GM18951 (cell line): Measurements from ENCODE around the gene TNPO2.

ENCODE experiments used
- POLR2A ChIP-seq: IDR thresholded peaks from 4 replicates; pipeline ENCODE4 v1.6.1; 2011; ENCODE audit warnings: mild to moderate bottlenecking; ENCODE audit not compliant: insufficient read length, insufficient read depth; ENCODE audit errors: extremely low read depth
- in situ Hi-C: fragments of 300-500 bp; cut with MboI; formaldehyde crosslinking; loops from one replicate; pipeline ENCODE4 v1.12.0; 2022; ENCODE audit warnings: low sequenced_read_pairs, mixed read lengths, inconsistent platforms; ENCODE audit not compliant: unreplicated experiment

The TNPO2 gene

DNA sequence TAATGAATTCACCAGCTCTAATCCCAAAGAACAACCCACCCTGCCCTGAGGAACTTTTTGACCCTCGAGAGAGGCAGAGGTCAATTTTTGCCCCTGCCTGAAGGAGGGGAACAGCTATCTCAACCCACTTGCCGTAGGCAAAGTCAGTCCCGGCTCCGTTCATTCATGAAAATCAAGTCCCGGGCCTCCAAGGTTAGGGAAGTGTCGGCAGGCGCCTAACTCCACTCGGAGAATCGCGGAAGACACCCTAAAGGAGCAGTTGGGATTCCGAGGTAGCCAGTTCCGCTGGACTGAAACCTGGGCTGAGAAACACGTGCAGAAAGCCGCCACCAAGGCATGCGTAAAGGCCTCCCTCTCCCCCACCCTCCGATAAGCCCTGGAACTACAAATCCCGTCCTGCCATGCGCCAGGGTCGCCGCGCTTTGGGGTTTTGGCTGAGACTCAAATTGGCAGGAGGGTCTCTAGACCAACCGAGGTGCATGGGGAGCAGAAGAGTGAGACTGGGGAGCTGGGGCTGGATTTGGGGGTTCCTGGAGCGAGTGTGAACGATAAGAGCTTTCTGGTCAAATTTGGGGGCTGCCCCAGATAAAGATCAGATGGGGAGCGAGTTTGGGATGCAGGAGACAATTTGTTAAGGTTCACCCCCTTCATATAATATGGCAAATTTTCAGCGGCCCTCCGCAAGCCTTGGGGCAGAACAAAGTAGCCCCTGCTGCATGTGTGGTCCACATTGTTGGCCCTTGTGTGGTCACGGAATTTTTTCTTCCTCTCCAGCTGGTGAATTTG lies at the start of gene TNPO2:
TNPO2 (minus strand) TSS at position 292 of the 786 bp plus-strand sequence. CDS start 2,955 bp downstream, outside the sequence.
- TF ChIP-seq POLR2A: peak; percentile 64
- in situ Hi-C loops: no loop called here

DNA sequence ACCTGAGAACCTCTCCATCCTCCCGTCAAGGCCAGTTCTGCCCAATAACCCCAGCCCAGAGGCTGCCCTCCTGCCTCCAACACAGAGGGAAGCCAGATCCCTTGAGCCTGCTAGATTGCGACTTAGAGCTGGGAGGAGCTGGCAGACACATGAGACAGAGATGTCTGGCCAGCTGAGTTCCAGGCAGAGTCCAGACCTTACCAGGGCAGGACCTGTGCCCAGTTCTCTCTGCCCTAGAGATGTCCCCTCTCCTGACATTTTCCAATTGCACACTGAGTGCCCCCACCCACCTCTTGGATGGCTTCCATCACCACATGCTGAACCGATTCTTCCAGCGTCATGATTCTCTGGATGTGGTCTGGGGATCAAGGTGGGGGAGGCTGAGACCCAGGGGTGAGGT lies 48.6 kb upstream of the TNPO2 start:
- in situ Hi-C loops: no loop called here
- no peak for TF ChIP-seq POLR2A

DNA sequence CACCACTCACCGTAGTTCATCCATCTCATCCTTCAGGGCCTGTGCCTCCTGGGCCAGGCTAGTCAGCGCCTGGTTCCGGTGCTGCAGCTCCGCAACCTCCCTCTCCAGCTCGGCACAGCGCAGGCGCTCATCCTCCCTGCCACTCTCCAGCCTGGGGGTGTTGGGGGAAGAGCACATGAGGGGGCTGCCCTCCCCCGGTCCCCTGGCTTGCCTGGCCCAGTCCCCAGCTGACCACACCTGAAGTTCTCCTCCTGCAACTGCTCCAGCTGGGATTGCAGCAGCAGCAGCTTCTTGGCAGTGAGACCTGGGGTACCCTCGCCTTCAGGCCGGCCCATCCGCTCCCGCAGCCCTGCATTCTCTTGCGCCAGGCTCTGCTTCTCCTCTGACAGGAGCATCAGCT lies 47.2 kb upstream of the TNPO2 start:
- in situ Hi-C loops: no loop called here
- no peak for TF ChIP-seq POLR2A

DNA sequence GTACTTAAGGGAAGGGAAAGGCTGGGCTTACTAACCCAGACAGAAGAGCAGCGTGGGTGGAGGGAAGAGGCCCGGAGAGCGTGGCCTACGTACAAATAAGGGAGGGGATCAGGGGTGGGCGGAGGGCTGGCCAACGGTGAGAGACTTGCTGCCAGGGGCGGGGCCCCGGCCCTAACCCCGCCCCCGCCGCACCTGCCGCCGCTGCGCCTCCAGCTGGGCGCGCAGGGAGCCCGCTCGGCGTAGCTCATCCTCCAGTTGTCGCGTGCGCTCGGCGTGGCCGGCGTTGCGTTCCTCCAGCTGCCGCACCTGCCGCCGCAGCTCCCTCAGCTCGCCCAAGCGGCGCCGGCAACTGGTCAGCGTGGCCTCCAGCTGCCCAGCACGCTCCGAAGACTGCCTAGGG lies 46.0 kb upstream of the TNPO2 start:
- in situ Hi-C loops: no loop called here
- TF ChIP-seq POLR2A: no peak

DNA sequence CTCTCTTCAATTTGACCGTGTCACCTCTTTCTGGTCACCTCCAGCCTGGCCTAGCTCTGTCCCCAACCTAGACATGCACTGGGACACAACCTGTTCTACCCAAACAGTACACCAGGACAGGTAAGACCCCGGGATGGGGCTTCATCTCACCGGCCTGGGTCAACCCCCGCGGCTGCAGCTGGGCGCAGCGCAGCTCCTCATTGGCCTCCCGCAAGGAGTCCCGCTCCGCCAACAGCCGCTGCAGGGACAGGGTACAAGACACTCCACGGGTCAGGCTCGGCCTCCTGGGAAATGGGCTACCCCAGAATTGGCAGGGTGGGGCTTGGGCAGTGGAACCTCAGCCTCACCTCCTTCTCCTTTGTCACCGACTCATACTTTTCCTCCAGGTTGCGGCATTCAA lies 43.9 kb upstream of the TNPO2 start:
- TF ChIP-seq POLR2A: no peak
- in situ Hi-C loops: no loop called here

DNA sequence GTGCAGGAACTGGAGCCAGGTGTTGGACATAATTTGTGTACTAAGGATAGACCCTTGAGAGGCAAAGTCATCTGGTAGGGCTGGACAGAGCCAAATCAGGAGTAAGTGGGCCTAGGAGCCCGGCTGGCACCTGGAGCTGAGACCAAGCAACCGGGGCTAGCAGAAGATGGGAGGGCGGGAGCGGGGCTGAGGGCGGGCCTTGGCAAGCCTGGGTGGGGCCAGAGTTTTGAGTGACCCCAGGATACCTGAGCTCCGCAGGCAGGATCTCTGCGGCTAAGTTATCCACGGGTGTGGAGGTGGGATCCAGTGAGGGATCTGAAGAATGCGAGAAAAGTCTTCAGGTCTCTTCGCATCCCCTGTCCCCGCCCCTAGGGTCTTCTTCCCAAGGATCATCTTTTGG lies 43.4 kb upstream of the TNPO2 start:
- in situ Hi-C loops: no loop called here
- TF ChIP-seq POLR2A: no peak

DNA sequence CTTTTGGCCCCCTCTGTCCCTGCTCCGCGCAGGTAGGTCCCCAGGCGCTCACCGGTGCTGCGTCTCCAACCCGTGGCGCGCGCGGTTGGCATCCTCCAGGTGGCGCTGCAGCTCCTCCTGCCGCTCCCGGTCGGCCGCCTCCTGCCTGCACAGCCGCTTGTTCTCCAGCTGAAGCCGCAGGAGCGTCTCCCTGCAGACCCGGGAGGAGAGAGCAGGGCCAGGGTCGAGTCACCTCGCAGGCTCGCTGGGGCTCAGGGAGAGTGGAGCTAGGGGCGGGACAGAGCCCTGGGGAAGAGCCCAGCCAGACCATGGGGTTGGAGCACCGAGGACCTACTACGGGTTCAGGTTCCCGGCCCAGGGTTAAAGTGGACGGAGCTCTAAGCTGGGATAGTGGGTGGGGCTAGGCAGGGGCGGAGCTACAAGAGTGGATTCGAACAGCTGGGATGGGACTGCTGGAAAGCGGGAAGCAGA lies 42.4 kb upstream of the TNPO2 start:
- in situ Hi-C loops: no loop called here

DNA sequence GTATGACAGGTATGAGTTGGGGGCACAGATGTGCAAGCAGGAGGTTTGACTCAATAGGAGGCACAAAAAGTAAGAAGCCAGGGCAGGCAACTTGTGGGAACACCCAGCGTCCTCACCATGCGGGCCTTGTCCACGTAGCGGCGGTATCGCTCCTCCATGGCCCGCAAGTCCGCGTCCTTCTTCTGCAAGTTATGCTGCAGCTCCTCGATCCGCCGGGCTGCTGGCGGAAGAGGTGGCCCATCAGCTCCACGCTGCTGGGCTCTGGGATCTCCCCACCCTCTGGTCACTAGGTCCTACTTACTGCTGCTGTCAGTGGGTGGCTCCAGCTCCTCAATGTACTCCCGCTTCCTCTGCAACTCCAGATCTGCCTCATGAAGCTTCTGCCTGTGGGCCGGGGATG lies 41.0 kb upstream of the TNPO2 start:
- in situ Hi-C loops: no loop called here
- no peak for TF ChIP-seq POLR2A

More for the DNA sequence above, 42.4 kb upstream of the TNPO2 start:
- TF ChIP-seq POLR2A: no peak

GRCh38 chr19:12763100-12763499 lies 39.4 kb upstream of the TNPO2 start:
- TF ChIP-seq POLR2A: no peak
- in situ Hi-C loops: no loop called here

- in situ Hi-C loops: loop anchor here (5.0 kb wide), 1 partner anchor 187 kb away; no protein-coding TSS in a partner anchor
- no peak for TF ChIP-seq POLR2A
Observed at GRCh38 chr19:12759686-12760085, 36.0 kb upstream of the TNPO2 start.

GRCh38 chr19:12757544-12758274 lies 34.0 kb upstream of the TNPO2 start:
- TF ChIP-seq POLR2A: no peak
- in situ Hi-C loops: loop anchor here (5.0 kb wide), 1 partner anchor 185 kb away; no protein-coding TSS in a partner anchor

GRCh38 chr19:12756150-12756883 lies 32.6 kb upstream of the TNPO2 start:
- in situ Hi-C loops: loop anchor here (5.0 kb wide), 1 partner anchor 184 kb away; no protein-coding TSS in a partner anchor

GRCh38 chr19:12754465-12755196 lies 30.9 kb upstream of the TNPO2 start:
- in situ Hi-C loops: loop anchor here (5.0 kb wide), 1 partner anchor 182 kb away; no protein-coding TSS in a partner anchor
- TF ChIP-seq POLR2A: no peak

More at GRCh38 chr19:12756150-12756883, 32.6 kb upstream of the TNPO2 start:
- no peak for TF ChIP-seq POLR2A
